KMS-11 (cell line): ENCODE measurements around the gene RARRES1.

Experiments used
- H2AFZ ChIP-seq: fragments of 200-600 bp; sonication (generic); 2 replicates; pipeline ENCODE4 v1.6.1; 2016; ENCODE audit warnings: antibody characterized with exemption, mixed run types, low read depth
- H3K27ac ChIP-seq: fragments of 200-600 bp; sonication (generic); 2 replicates; pipeline ENCODE4 v1.6.1; 2016; ENCODE audit warnings: mild to moderate bottlenecking, mixed run types
- H3K27me3 ChIP-seq: fragments of 200-600 bp; sonication (generic); 2 replicates; pipeline ENCODE4 v1.6.1; 2017; ENCODE audit warnings: mild to moderate bottlenecking, low read depth, mixed run types, moderate library complexity; ENCODE audit not compliant: insufficient read depth
- H3K36me3 ChIP-seq: fragments of 200-600 bp; sonication (generic); 2 replicates; pipeline ENCODE4 v1.6.1; 2017; ENCODE audit warnings: mild to moderate bottlenecking, mixed run types; ENCODE audit not compliant: insufficient read depth
- H3K4me1 ChIP-seq: fragments of 200-600 bp; sonication (generic); 2 replicates; pipeline ENCODE4 v1.6.1; 2016; ENCODE audit warnings: mild to moderate bottlenecking, low read depth, mixed run types; ENCODE audit not compliant: poor library complexity, severe bottlenecking
- H3K4me2 ChIP-seq: fragments of 200-600 bp; sonication (generic); 2 replicates; pipeline ENCODE4 v1.7.0; 2016; ENCODE audit warnings: mild to moderate bottlenecking, mixed run types
- H3K4me3 ChIP-seq: fragments of 200-600 bp; sonication (generic); IDR thresholded peaks from 2 replicates; pipeline ENCODE4 v1.6.1; 2017; ENCODE audit warnings: low read depth, low read length, mixed read lengths; ENCODE audit not compliant: insufficient read depth
- H3K79me2 ChIP-seq: fragments of 200-600 bp; sonication (generic); 2 replicates; pipeline ENCODE4 v1.6.1; 2016; ENCODE audit warnings: low read depth, mixed run types; ENCODE audit not compliant: insufficient read depth
- H3K9ac ChIP-seq: fragments of 200-600 bp; sonication (generic); 2 replicates; pipeline ENCODE4 v1.6.1; 2016; ENCODE audit warnings: mild to moderate bottlenecking, mixed run types
- H4K20me1 ChIP-seq: fragments of 200-600 bp; sonication (generic); 2 replicates; pipeline ENCODE4 v1.6.1; 2016; ENCODE audit warnings: mild to moderate bottlenecking, mixed run types; ENCODE audit not compliant: insufficient read depth
- TF ChIP-seq, protein P1 (sequence below): fragments of 200-600 bp; sonication (generic); conservative IDR thresholded peaks from 2 replicates; pipeline ENCODE4 v1.6.1; 2017; ENCODE audit warnings: low read depth, mild to moderate bottlenecking, antibody characterized with exemption, low read length, moderate library complexity, mixed read lengths

The RARRES1 gene

DNA sequence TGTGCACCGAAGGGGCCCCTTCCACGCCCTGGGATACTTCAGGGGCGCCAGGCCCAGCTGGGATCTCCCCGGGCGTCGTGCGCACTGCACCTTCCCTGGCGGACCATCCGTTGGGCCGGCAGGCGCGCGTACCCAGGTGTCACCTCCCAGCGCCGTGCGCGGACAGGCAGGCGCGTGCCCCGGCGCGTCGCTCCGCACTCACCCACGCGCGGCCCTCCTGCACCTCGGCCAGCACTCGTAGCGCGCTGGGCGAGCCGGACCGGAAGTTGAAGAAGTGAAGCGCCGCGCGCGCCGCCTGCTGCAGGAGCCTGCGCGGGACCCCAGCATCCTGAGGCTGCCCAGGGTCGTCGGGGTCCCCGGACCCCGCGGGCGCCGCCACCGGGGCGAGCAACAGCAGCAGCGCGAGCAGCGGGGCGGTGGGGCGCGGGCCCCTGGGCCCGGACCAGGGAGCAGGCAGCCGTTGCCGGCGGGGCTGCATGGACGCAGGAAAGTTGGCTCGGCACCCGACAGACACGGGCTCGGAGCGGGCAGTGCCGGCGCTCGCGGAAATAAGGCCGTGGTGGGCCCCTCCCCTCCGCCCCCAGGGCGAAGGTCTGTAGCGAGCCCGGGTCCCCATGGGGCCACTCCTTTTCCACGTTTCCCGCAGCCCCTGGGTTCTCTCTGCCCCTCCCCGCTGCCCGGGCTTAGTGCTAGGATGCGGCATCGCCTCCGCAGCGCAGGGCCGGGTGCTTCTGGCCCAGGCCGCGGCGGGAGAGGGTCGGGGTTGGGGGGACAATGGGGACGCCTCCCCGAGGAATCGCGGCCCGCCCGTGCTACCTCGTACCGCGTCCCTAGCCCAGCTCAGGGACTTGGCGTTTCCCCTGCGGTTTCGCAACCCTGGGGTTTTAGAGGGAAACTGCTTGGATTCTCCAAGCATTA is at the start of gene RARRES1:
Gene RARRES1 (minus strand): TSS at position 520 of the 918 bp plus-strand sequence. CDS start 42 bp downstream, at position 478.
- H3K79me2 ChIP-seq, result no peaks in the 10 kb centered on the region
- H2AFZ ChIP-seq, result no peak within 1 kb of the TSS
- H3K36me3 ChIP-seq, result no peaks in the 10 kb centered on the region
- H3K27me3 ChIP-seq, result no peaks in the 10 kb centered on the region
- H3K4me3 ChIP-seq, result no peak within 1 kb of the TSS
- H3K4me1 ChIP-seq, result no peaks in the 10 kb centered on the region
- no peak within 1 kb of the TSS for H3K27ac ChIP-seq
- H4K20me1 ChIP-seq, result no peaks in the 10 kb centered on the region
- no peak within 1 kb of the TSS for H3K4me2 ChIP-seq
- no peak within 1 kb of the TSS for H3K9ac ChIP-seq
- TF ChIP-seq, protein P1, sequence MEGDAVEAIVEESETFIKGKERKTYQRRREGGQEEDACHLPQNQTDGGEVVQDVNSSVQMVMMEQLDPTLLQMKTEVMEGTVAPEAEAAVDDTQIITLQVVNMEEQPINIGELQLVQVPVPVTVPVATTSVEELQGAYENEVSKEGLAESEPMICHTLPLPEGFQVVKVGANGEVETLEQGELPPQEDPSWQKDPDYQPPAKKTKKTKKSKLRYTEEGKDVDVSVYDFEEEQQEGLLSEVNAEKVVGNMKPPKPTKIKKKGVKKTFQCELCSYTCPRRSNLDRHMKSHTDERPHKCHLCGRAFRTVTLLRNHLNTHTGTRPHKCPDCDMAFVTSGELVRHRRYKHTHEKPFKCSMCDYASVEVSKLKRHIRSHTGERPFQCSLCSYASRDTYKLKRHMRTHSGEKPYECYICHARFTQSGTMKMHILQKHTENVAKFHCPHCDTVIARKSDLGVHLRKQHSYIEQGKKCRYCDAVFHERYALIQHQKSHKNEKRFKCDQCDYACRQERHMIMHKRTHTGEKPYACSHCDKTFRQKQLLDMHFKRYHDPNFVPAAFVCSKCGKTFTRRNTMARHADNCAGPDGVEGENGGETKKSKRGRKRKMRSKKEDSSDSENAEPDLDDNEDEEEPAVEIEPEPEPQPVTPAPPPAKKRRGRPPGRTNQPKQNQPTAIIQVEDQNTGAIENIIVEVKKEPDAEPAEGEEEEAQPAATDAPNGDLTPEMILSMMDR, result no peak

DNA sequence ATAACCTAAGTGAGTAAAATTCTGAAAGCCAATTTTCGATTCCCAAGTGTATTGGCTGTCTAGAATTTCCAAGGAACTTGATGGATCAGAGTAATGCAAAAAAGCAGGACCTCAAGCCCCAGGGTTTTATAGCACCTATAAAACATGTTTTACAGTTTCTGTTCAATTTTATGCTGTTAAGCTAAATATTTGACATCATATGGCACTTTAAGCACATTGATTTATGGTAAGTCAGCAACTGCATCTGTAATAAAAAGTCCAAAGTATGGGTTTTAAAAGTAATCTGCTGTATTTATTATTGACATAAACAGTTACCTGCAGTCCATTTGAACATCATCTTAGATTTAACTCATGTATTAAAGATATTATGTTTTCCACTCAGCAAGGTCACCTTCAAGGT is 49.6 kb upstream of the RARRES1 start:
- Histone ChIP-seq H3K79me2 (no peaks in the 10 kb centered on the region), H4K20me1 (no peaks in the 10 kb centered on the region), H3K27ac (no peak overlapping the region), H2AFZ (no peak overlapping the region), H3K4me1 (no peaks in the 10 kb centered on the region), H3K27me3 (no peaks in the 10 kb centered on the region), H3K9ac (no peak overlapping the region), H3K4me3 (no peak overlapping the region), H3K4me2 (no peak overlapping the region), H3K36me3 (no peaks in the 10 kb centered on the region)
- TF ChIP-seq, protein P1, result no peak

GRCh38 chr3:158781191-158781590 is 48.9 kb upstream of the RARRES1 start:
- no peaks in the 10 kb centered on the region for H3K4me1 ChIP-seq
- no peak overlapping the region for H3K27ac ChIP-seq
- H4K20me1 ChIP-seq, result no peaks in the 10 kb centered on the region
- H3K79me2 ChIP-seq, result no peaks in the 10 kb centered on the region
- TF ChIP-seq, protein P1, result no peak
- no peak overlapping the region for H3K9ac ChIP-seq
- no peak overlapping the region for H3K4me2 ChIP-seq
- no peaks in the 10 kb centered on the region for H3K27me3 ChIP-seq
- H3K36me3 ChIP-seq, result no peaks in the 10 kb centered on the region
- H3K4me3 ChIP-seq, result no peak overlapping the region
- no peak overlapping the region for H2AFZ ChIP-seq

GRCh38 chr3:158780766-158781165 is 48.5 kb upstream of the RARRES1 start:
- Histone ChIP-seq H3K36me3 (no peaks in the 10 kb centered on the region), H3K27ac (no peak overlapping the region), H3K79me2 (no peaks in the 10 kb centered on the region), H3K4me2 (no peak overlapping the region), H3K4me1 (no peaks in the 10 kb centered on the region), H3K9ac (no peak overlapping the region), H3K27me3 (no peaks in the 10 kb centered on the region), H3K4me3 (no peak overlapping the region), H4K20me1 (no peaks in the 10 kb centered on the region), H2AFZ (no peak overlapping the region)
- TF ChIP-seq, protein P1, result no peak
